ENCODE measurements around the gene IPO13.

Gene IPO13

GRCh38 chr1:43931711-43932660 lies 14.8 kb upstream of the IPO13 start:
- DNase-seq (ENCODE audit: low spot score) = no peak

GRCh38 chr1:43932786-43933385 lies 13.9 kb upstream of the IPO13 start:
- DNase-seq (ENCODE audit: low spot score) = peak; percentile 78

- peak; percentile 50 for DNase-seq (ENCODE audit: low spot score)
Observed at GRCh38 chr1:43933386-43934100, 13.2 kb upstream of the IPO13 start, which contains the start of gene ARTN. Gene ARTN (plus strand): TSS chr1:43933801. CDS start chr1:43935657, 1,856 bp downstream.

- peak; percentile 84 for DNase-seq (ENCODE audit: low spot score)
Observed at GRCh38 chr1:43934101-43934985, 12.4 kb upstream of the IPO13 start.

DNA sequence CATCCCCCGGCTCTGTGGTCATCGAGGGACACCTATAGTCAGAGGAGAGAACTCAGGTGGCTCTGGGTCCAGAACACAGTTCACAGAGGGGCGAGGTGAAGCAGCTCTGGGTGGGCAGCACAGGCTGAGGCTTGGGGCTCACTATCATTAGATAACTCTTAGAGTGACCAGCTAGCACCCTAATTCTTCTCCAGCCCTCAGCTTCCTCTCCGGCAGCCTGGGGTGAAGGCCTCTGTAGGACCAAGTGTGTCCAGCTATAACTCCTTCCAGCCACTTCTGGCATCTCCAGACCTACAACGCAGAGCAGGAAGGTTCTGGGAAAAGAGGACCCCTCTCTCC lies 11.8 kb upstream of the IPO13 start:
- DNase-seq (ENCODE audit: low spot score) = no peak

DNA sequence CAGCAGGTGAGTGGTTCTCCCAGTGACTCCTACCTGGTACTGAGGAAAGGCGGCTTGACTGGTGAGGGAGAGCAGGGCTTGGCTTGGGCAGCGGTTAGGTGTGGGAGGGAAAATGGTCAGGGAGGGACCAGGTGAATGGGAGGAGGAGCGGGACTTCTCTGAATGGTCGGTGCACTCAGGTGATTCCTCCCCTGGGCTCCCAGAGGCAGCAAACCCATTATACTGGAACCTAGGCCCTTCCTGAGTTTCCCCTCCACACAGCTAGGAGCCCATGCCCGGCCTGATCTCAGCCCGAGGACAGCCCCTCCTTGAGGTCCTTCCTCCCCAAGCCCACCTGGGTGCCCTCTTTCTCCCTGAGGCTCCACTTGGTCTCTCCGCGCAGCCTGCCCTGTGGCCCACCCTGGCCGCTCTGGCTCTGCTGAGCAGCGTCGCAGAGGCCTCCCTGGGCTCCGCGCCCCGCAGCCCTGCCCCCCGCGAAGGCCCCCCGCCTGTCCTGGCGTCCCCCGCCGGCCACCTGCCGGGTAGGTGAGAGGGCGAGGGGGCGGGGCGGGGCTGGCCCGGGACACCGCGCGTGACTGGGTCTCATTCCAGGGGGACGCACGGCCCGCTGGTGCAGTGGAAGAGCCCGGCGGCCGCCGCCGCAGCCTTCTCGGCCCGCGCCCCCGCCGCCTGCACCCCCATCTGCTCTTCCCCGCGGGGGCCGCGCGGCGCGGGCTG lies 10.9 kb upstream of the IPO13 start:
- DNase-seq (ENCODE audit: low spot score) = no peak

DNA sequence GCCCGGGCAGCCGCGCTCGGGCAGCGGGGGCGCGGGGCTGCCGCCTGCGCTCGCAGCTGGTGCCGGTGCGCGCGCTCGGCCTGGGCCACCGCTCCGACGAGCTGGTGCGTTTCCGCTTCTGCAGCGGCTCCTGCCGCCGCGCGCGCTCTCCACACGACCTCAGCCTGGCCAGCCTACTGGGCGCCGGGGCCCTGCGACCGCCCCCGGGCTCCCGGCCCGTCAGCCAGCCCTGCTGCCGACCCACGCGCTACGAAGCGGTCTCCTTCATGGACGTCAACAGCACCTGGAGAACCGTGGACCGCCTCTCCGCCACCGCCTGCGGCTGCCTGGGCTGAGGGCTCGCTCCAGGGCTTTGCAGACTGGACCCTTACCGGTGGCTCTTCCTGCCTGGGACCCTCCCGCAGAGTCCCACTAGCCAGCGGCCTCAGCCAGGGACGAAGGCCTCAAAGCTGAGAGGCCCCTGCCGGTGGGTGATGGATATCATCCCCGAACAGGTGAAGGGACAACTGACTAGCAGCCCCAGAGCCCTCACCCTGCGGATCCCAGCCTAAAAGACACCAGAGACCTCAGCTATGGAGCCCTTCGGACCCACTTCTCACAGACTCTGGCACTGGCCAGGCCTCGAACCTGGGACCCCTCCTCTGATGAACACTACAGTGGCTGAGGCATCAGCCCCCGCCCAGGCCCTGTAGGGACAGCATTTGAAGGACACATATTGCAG lies 10.2 kb upstream of the IPO13 start:
- peak; percentile 47 for DNase-seq (ENCODE audit: low spot score)

GRCh38 chr1:43937179-43937865 lies 9.4 kb upstream of the IPO13 start:
- DNase-seq (ENCODE audit: low spot score) = no peak

DNA sequence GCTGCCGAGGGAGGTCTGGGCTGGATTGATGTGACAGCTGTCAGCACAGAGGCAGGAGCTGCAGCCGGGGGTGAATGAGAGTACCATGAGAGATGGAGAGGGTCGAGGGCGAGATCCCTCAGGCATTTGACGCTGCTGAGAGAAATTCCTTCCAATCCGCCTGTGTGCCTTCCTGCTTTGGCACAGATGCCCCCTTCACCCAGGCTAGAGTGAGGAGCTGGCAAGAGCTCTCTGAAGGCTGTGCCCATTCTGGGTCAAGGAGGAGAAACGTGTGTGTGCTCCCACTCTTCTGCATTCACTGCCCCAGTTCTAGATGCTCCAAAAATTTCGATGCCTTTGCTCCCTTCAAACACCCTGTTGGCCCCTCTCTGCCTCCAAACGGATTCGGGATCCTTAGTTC lies 8.4 kb upstream of the IPO13 start:
- DNase-seq (ENCODE audit: low spot score) = no peak

GRCh38 chr1:43938892-43939587 lies 7.7 kb upstream of the IPO13 start:
- no peak for DNase-seq (ENCODE audit: low spot score)

DNA sequence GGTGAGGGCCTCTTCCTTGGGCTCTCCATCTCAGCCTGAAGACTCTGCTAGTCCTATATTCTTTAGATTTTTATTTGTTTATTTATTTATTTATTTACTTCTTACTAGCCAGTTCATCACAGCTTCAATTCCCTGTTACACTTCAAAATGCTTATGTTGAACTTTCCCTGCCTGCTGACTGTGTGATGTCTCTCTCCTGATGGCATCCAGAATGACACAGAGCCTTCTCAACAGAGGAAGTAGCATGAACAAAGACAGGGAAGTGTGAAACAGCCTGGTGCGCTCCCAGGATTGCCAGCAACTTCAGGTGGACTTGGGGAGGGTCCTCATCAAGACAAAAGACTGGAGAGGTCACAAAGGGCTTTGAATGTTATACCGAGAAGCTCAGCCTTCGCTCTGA lies 4.3 kb upstream of the IPO13 start:
- no peak for DNase-seq (ENCODE audit: low spot score)

DNA sequence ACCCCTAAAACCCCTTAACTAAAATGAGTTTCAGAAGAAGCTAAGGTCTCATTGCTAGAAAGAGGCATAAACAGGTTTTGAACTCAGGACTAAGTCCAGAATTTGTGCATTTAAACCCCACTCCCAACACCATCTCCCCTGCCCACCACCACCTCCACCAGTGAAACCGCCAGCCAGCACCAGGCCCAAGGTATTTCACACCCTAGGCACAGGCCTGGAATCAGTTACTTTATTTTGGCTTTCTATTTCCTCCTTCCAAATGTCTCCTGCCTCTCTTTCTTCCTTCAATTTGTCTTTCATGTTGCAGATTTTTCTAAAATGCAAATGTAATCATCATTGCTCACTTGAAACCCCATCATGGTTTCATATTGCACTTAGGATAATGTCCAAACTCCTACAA lies 1.9 kb upstream of the IPO13 start:
- no peak for DNase-seq (ENCODE audit: low spot score)

DNA sequence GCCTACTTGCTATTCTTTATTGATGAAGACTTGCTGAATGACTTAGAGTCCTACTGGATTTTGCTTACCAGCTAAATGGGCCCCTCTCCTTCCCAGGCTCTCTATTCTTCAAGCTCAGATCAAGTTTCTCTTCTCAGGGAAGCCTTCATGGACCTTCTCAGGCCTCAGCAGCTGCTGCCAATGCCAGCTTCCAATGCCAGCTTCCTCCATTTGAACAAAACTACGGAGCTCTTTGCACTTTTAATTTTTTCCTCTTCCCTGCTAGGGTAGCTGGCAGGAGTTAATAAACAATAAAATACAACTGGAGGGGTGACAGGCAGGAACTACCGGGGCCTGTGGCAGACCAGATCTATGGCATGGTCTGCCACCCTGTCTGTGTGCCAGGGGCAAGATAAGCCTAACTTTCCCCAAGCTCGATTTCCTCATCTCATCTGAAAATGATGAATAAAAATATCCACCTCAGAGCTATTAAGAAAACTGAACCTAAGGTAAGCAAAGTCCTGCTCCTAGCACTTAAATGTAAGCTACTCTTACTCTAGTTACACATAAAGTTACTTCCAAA lies 995 bp upstream of the IPO13 start:
- DNase-seq (ENCODE audit: low spot score) = no peak

GRCh38 chr1:43947061-43947873 lies 517 bp downstream of the IPO13 start:
- DNase-seq (ENCODE audit: low spot score) = peak; percentile 12

GRCh38 chr1:43947874-43948437 lies 1.2 kb downstream of the IPO13 start:
- DNase-seq (ENCODE audit: low spot score) = peak; percentile 33

- DNase-seq (ENCODE audit: low spot score) = no peak
Observed at GRCh38 chr1:43949678-43950077, 2.9 kb downstream of the IPO13 start.

Data from GM03348 (cell line).